H9 (cell line): ENCODE data around the gene BOD1L1. TPM values are rescaled to one million over a fixed set of nuclear protein-coding genes. Genes with fewer than 3 reads are reported as not detected.
A peak's percentile ranks its signal among the peaks of the same experiment; 100 is the strongest.

ENCODE experiments used
- DNase-seq: peaks from one replicate; pipeline ENCODE4 v3.0.0-alpha.2; 2017
- H2AFZ ChIP-seq: one replicate; pipeline ENCODE4 v1.6.1; 2013; ENCODE audit warnings: mild to moderate bottlenecking, low read length, control low read depth, moderate library complexity
- H2AK5ac ChIP-seq: 2 replicates; pipeline ENCODE4 v1.6.1; 2013; ENCODE audit warnings: low read length, control low read depth, mixed read lengths; ENCODE audit not compliant: insufficient read length
- H2BK120ac ChIP-seq: one replicate; pipeline ENCODE4 v1.6.1; 2013; ENCODE audit warnings: low read depth, mild to moderate bottlenecking, low read length, control low read depth, inconsistent platforms; ENCODE audit not compliant: poor library complexity, severe bottlenecking
- H2BK12ac ChIP-seq: 2 replicates; pipeline ENCODE4 v1.6.1; 2013; ENCODE audit warnings: low read length, control low read depth, mixed read lengths, low read depth; ENCODE audit not compliant: insufficient read length
- H2BK15ac ChIP-seq: 2 replicates; pipeline ENCODE4 v1.6.1; 2013; ENCODE audit warnings: low read depth, low read length, control low read depth
- H2BK20ac ChIP-seq: one replicate; pipeline ENCODE4 v1.6.1; 2013; ENCODE audit warnings: low read depth, mild to moderate bottlenecking, low read length, control low read depth, inconsistent platforms; ENCODE audit not compliant: poor library complexity, severe bottlenecking
- H2BK5ac ChIP-seq: 2 replicates; pipeline ENCODE4 v1.6.1; 2013; ENCODE audit warnings: low read length, control low read depth, mixed read lengths; ENCODE audit not compliant: insufficient read length
- H3K14ac ChIP-seq: 2 replicates; pipeline ENCODE4 v1.6.1; 2013; ENCODE audit warnings: low read length, control low read depth; ENCODE audit not compliant: insufficient read depth
- H3K18ac ChIP-seq: 2 replicates; pipeline ENCODE4 v1.6.1; 2013; ENCODE audit warnings: low read depth, mild to moderate bottlenecking, mixed read lengths, low read length, control low read depth; ENCODE audit not compliant: insufficient read length
- H3K23ac ChIP-seq: 2 replicates; pipeline ENCODE4 v1.6.1; 2013; ENCODE audit warnings: low read length, control low read depth, mixed read lengths, low read depth; ENCODE audit not compliant: insufficient read length
- H3K23me2 ChIP-seq: 2 replicates; pipeline ENCODE4 v1.6.1; 2013; ENCODE audit warnings: low read depth, mild to moderate bottlenecking, mixed read lengths, low read length, control low read depth; ENCODE audit not compliant: insufficient read length, poor library complexity, severe bottlenecking
- H3K27ac ChIP-seq: 2 replicates; pipeline ENCODE4 v1.5.1; 2013; ENCODE audit warnings: low read length, control low read depth, mixed read lengths, low read depth; ENCODE audit not compliant: insufficient read length
- H3K27me3 ChIP-seq: 2 replicates; pipeline ENCODE4 v1.6.1; 2013; ENCODE audit warnings: low read length, control low read depth, inconsistent platforms; ENCODE audit not compliant: insufficient read depth
- H3K4ac ChIP-seq: 2 replicates; pipeline ENCODE4 v1.6.1; 2013; ENCODE audit warnings: low read depth, mild to moderate bottlenecking, control low read depth, inconsistent platforms, low read length, moderate library complexity
- H3K4me1 ChIP-seq: 2 replicates; pipeline ENCODE4 v1.6.1; 2013; ENCODE audit warnings: low read length, control low read depth, inconsistent platforms; ENCODE audit not compliant: insufficient read depth
- H3K4me2 ChIP-seq: 2 replicates; pipeline ENCODE4 v1.6.1; 2013; ENCODE audit warnings: low read length, control low read depth, mixed read lengths; ENCODE audit not compliant: insufficient read length, insufficient read depth
- H3K56ac ChIP-seq: 2 replicates; pipeline ENCODE4 v1.6.1; 2013; ENCODE audit warnings: low read depth, mild to moderate bottlenecking, mixed read lengths, low read length, control low read depth; ENCODE audit not compliant: insufficient read length
- H3K79me1 ChIP-seq: 2 replicates; pipeline ENCODE4 v1.6.1; 2013; ENCODE audit warnings: low read depth, mild to moderate bottlenecking, moderate library complexity, low read length, control low read depth, inconsistent platforms; ENCODE audit not compliant: insufficient read depth, poor library complexity, severe bottlenecking
- H3K79me2 ChIP-seq: 2 replicates; pipeline ENCODE4 v1.6.1; 2013; ENCODE audit warnings: low read length, control low read depth, inconsistent platforms; ENCODE audit not compliant: insufficient read depth
- H3K9ac ChIP-seq: 2 replicates; pipeline ENCODE4 v1.6.1; 2013; ENCODE audit warnings: low read length, control low read depth, mixed read lengths; ENCODE audit not compliant: insufficient read length; ENCODE audit errors: extremely low read depth
- H3K9me3 ChIP-seq: one replicate; pipeline ENCODE4 v1.6.1; 2013; ENCODE audit warnings: low read depth, low read length, inconsistent platforms; ENCODE audit not compliant: control insufficient read depth
- H3T11ph ChIP-seq: one replicate; pipeline ENCODE4 v1.6.1; 2013; ENCODE audit warnings: mild to moderate bottlenecking, low read length, control low read depth, inconsistent platforms
- H4K20me1 ChIP-seq: one replicate; pipeline ENCODE4 v1.6.1; 2013; ENCODE audit not compliant: control insufficient read depth, insufficient read length, insufficient read depth
- H4K5ac ChIP-seq: 2 replicates; pipeline ENCODE4 v1.6.1; 2013; ENCODE audit warnings: low read depth, mild to moderate bottlenecking, mixed read lengths, low read length, control low read depth; ENCODE audit not compliant: insufficient read length
- H4K8ac ChIP-seq: replicated peaks from 2 replicates; pipeline ENCODE4 v1.6.1; 2013; ENCODE audit warnings: low read length, control low read depth, mixed read lengths, low read depth; ENCODE audit not compliant: insufficient read length
- H4K91ac ChIP-seq: 2 replicates; pipeline ENCODE4 v1.6.1; 2013; ENCODE audit warnings: low read depth, mild to moderate bottlenecking, moderate library complexity, mixed read lengths, low read length, control low read depth; ENCODE audit not compliant: insufficient read length
- H3K27ac Mint-ChIP-seq, 3 experiments: 2 replicates in 2 of 3; 3 replicates in 1 of 3; pipeline ENCODE4 v1.8.0; 2020 to 2021; ENCODE audit warnings: mixed read lengths in 3 of 3, mild to moderate bottlenecking in 1 of 3, moderate library complexity in 1 of 3
- H3K27me3 Mint-ChIP-seq: 2 replicates; pipeline ENCODE4 v1.8.0; 2021; ENCODE audit warnings: low read depth, mild to moderate bottlenecking, moderate library complexity, mixed read lengths
- H3K36me3 Mint-ChIP-seq, 3 experiments: 2 replicates in 2 of 3; 3 replicates in 1 of 3; pipeline ENCODE4 v1.8.0; 2020 to 2021; ENCODE audit warnings: low read depth in 3 of 3, mixed read lengths in 3 of 3; ENCODE audit not compliant: insufficient read depth in 1 of 3
- H3K4me1 Mint-ChIP-seq, 2 experiments: 2 replicates each; pipeline ENCODE4 v1.8.0; 2020; ENCODE audit warnings: mixed read lengths in 2 of 2
- H3K4me3 Mint-ChIP-seq, 2 experiments: 2 replicates in 1 of 2; 3 replicates in 1 of 2; pipeline ENCODE4 v1.8.0; 2020 to 2021; ENCODE audit warnings: mild to moderate bottlenecking in 2 of 2, mixed read lengths in 2 of 2, moderate library complexity in 1 of 2
- H3K9me3 Mint-ChIP-seq, 2 experiments: 2 replicates in 1 of 2; 3 replicates in 1 of 2; pipeline ENCODE4 v1.8.0; 2020; ENCODE audit warnings: mild to moderate bottlenecking in 2 of 2, mixed read lengths in 2 of 2, moderate library complexity in 1 of 2
- CTCF ChIP-seq: fragments of 200-600 bp; sonication (generic); conservative IDR thresholded peaks from 3 replicates; pipeline ENCODE4 v1.8.0; 2021; ENCODE audit warnings: antibody characterized with exemption, mild to moderate bottlenecking
- WGBS: extraction: QIAGEN DNeasy Blood & Tissue Kit; methylation state at CpG from one replicate; pipeline ENCODE4 v1.1.7; 2013; ENCODE audit warnings: missing lambda C conversion rate, low lambda C conversion rate, mixed read lengths; ENCODE audit not compliant: insufficient read length; ENCODE audit errors: extremely low coverage; 5-methylcytosine and 5-hydroxymethylcytosine counted together
- total RNA-seq: library from RNA; stranded (reverse); gene quantifications from 2 replicates; pipeline ENCODE4 v1.2.1, GENCODE V29; 2021

The BOD1L1 gene
- total RNA-seq, 1 experiment from 2014 or later: 37.8 TPM

- peaks cover 16 to 18% of the 10 kb centered on the region in 2 experiments for H3K4me1 Mint-ChIP-seq
- no peak overlapping the region for H3K14ac ChIP-seq
- no peaks in the 10 kb centered on the region for H4K20me1 ChIP-seq
- H4K91ac ChIP-seq: no peak overlapping the region
- no peak overlapping the region for H2BK12ac ChIP-seq
- no peak overlapping the region for H2BK20ac ChIP-seq
- peaks cover 1% of the 10 kb centered on the region for H3K27me3 Mint-ChIP-seq
- H3K9me3 ChIP-seq: no peaks in the 10 kb centered on the region
- no peak overlapping the region for H3K4ac ChIP-seq
- H3K4me1 ChIP-seq: peaks cover 3% of the 10 kb centered on the region; the same call in 1 of the 2 replicates
- no peak overlapping the region for H3K18ac ChIP-seq
- no peak overlapping the region for H2BK120ac ChIP-seq
- WGBS: no CpG with 5 or more reads among the region's 6 CpGs
- H3K56ac ChIP-seq: no peak overlapping the region
- H2AFZ ChIP-seq: peak overlapping the region; percentile 2
- H3K4me3 Mint-ChIP-seq: no peak overlapping the region
- H3K79me1 ChIP-seq: no peaks in the 10 kb centered on the region
- H3K4me2 ChIP-seq: no peak overlapping the region
- H3K27ac ChIP-seq: no peak overlapping the region
- H3K27me3 ChIP-seq: no peaks in the 10 kb centered on the region
- no peaks in the 10 kb centered on the region for H3K23me2 ChIP-seq
- H3K27ac Mint-ChIP-seq: peak overlapping the region in 2 of 3 experiments; percentile 33 to 51; a peak in 1 of 7 replicates
- no peak overlapping the region for H3K9ac ChIP-seq
- H3K9me3 Mint-ChIP-seq: no peaks in the 10 kb centered on the region
- H4K5ac ChIP-seq: no peak overlapping the region
- H3K23ac ChIP-seq: no peak overlapping the region
- no peak overlapping the region for H2AK5ac ChIP-seq
- no peak for DNase-seq
- no peaks in the 10 kb centered on the region for H3K79me2 ChIP-seq
- H3T11ph ChIP-seq: no peak overlapping the region
- no peaks in the 10 kb centered on the region for H3K36me3 Mint-ChIP-seq
- TF ChIP-seq CTCF: no peak
- no peak overlapping the region for H4K8ac ChIP-seq
- H2BK15ac ChIP-seq: no peak overlapping the region
- no peak overlapping the region for H2BK5ac ChIP-seq
Measured at GRCh38 chr4:13647031-13647430, 19.5 kb upstream of the BOD1L1 start.
